Liver (tissue), 3 donors: ENCODE results near the gene SLC25A10.

ENCODE experiments used
- GABPA ChIP-seq, 2 donors: IDR thresholded peaks in 1 of 2; conservative IDR thresholded peaks in 1 of 2; 2 replicates each; pipeline ENCODE4 v1.6.1; 2016; ENCODE audit warnings: antibody characterized with exemption in 2 of 2, mild to moderate bottlenecking in 1 of 2, moderate library complexity in 1 of 2
- RAD21 ChIP-seq, 2 donors: IDR thresholded peaks; 2 replicates each; pipeline ENCODE4 v1.6.1; 2016; ENCODE audit warnings: antibody characterized with exemption in 2 of 2, mild to moderate bottlenecking in 2 of 2
- YY1 ChIP-seq: IDR thresholded peaks from 2 replicates; pipeline ENCODE4 v1.6.1; 2016; ENCODE audit warnings: antibody characterized with exemption, mild to moderate bottlenecking
- TF ChIP-seq, protein P1 (sequence below): IDR thresholded peaks from 2 replicates; pipeline ENCODE4 v1.6.1; 2016; ENCODE audit warnings: antibody characterized with exemption
- TF ChIP-seq, protein P2 (sequence below): fragments of 150-350 bp; IDR thresholded peaks from 2 replicates; pipeline ENCODE4 v1.5.1; 2017; ENCODE audit warnings: improper control_type of control experiment, low read depth, low read length; ENCODE audit not compliant: missing input control
- donor health status: healthy.
- donor health status: healthy.

GRCh38 chr17:81691196-81691595 lies 20.9 kb upstream of the SLC25A10 start:
- TF ChIP-seq, protein P1, sequence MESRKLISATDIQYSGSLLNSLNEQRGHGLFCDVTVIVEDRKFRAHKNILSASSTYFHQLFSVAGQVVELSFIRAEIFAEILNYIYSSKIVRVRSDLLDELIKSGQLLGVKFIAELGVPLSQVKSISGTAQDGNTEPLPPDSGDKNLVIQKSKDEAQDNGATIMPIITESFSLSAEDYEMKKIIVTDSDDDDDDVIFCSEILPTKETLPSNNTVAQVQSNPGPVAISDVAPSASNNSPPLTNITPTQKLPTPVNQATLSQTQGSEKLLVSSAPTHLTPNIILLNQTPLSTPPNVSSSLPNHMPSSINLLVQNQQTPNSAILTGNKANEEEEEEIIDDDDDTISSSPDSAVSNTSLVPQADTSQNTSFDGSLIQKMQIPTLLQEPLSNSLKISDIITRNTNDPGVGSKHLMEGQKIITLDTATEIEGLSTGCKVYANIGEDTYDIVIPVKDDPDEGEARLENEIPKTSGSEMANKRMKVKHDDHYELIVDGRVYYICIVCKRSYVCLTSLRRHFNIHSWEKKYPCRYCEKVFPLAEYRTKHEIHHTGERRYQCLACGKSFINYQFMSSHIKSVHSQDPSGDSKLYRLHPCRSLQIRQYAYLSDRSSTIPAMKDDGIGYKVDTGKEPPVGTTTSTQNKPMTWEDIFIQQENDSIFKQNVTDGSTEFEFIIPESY: no peak
- TF ChIP-seq GABPA (IDR thresholded peaks at IDR 0.05 in 1 of 2, conservative IDR thresholded peaks at IDR 0.05 in 1 of 2): no peak
- TF ChIP-seq, protein P2, sequence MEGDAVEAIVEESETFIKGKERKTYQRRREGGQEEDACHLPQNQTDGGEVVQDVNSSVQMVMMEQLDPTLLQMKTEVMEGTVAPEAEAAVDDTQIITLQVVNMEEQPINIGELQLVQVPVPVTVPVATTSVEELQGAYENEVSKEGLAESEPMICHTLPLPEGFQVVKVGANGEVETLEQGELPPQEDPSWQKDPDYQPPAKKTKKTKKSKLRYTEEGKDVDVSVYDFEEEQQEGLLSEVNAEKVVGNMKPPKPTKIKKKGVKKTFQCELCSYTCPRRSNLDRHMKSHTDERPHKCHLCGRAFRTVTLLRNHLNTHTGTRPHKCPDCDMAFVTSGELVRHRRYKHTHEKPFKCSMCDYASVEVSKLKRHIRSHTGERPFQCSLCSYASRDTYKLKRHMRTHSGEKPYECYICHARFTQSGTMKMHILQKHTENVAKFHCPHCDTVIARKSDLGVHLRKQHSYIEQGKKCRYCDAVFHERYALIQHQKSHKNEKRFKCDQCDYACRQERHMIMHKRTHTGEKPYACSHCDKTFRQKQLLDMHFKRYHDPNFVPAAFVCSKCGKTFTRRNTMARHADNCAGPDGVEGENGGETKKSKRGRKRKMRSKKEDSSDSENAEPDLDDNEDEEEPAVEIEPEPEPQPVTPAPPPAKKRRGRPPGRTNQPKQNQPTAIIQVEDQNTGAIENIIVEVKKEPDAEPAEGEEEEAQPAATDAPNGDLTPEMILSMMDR: no peak
- TF ChIP-seq YY1: no peak
- no peak for TF ChIP-seq RAD21 (IDR thresholded peaks at IDR 0.05)
